Measurements from ENCODE around the gene CCDC50.

- TF ChIP-seq CTCF (conservative IDR thresholded peaks at IDR 0.05) (no peak), EZH2 (IDR thresholded peaks at IDR 0.05; ENCODE audit: low read depth) (no peak)
Measured at GRCh38 chr3:191338177-191338488, 8.9 kb downstream of the CCDC50 start.

All from PC-9 (cell line).